NT2/D1 (cell line): Measurements from ENCODE around the gene GPALPP1.

Experiments
- YY1 ChIP-seq: IDR thresholded peaks from 2 replicates; pipeline ENCODE4 v1.6.1; 2011; ENCODE audit not compliant: insufficient read length, insufficient read depth
- ZNF274 ChIP-seq: IDR thresholded peaks from 2 replicates; pipeline ENCODE4 v1.6.1; 2011; ENCODE audit warnings: mild to moderate bottlenecking, low read depth, low read length

- no peak for TF ChIP-seq ZNF274
- no peak for TF ChIP-seq YY1
Observed at GRCh38 chr13:44989941-44990340, 603 bp downstream of the GPALPP1 start.
